Measurements from ENCODE around the gene LDLR. TPM values are rescaled to one million over a fixed set of nuclear protein-coding genes. Genes with fewer than 3 reads are reported as not detected.

The LDLR gene
- total RNA-seq, 2 experiments from 2014 or later: 88.3 to 99.1 TPM

DNA sequence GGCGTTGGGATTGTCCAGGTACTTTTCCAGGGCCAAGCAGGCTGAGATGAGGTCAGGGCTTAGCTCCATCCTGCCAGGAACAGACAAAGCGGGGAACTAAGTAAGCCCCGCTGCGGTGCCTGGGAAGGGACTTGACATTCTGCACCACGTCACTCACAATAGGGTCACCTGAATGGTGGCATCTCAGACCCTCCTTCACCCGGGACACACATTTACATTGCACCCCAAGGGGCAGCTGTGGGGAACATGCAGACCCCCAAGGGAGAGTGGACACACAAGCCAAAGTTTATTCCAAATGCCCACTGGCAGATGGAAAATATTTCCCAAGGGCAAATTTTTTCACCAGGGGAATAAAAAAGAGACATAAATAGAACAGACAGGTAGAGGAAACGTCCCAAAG lies 86.7 kb downstream of the LDLR start:
- H3K9me2 ChIP-seq (ENCODE audit: insufficient read depth, low read length): no peaks in the 10 kb centered on the region
- H3K4me3 ChIP-seq (ENCODE audit: low read depth, low read length, poor library complexity, severe bottlenecking): no peak overlapping the region
- peaks cover 20% of the 10 kb centered on the region; the same call in 1 of the 2 replicates for H3K79me2 ChIP-seq (ENCODE audit: insufficient read depth, low read depth, low read length)
- intact Hi-C loops (cut with micrococcal nuclease; ENCODE audit: unreplicated experiment): no loop called here
- BruUV-seq (replicated peaks): no TSS peak
- no peak for DNase-seq (ENCODE audit: low spot score)
- peaks cover 23% of the 10 kb centered on the region for H3K4me1 ChIP-seq (ENCODE audit: insufficient read depth, low read length, poor library complexity, severe bottlenecking)
- peaks cover 73% of the 10 kb centered on the region for H3K36me3 ChIP-seq (ENCODE audit: insufficient read depth, low read length)
- no peaks in the 10 kb centered on the region for H3K9me3 ChIP-seq (ENCODE audit: low read length)
- CTCF ChIA-PET (ENCODE audit: unreplicated experiment): no interaction called here
- H4K20me1 ChIP-seq (ENCODE audit: insufficient read depth, low read length): no peaks in the 10 kb centered on the region
- POLR2A ChIA-PET: interaction anchor here (0.6 kb wide), 1 partner anchor 263 kb away, joined by 4 read pairs; no protein-coding TSS in a partner anchor
- H3K27ac ChIP-seq (ENCODE audit: low read depth, low read length, poor library complexity, severe bottlenecking): no peak overlapping the region
- no peak overlapping the region for H3K4me2 ChIP-seq (ENCODE audit: low read length)
- H2AFZ ChIP-seq (ENCODE audit: low read length): no peak overlapping the region
- no peak for TF ChIP-seq EZH2phosphoT487 (IDR thresholded peaks at IDR 0.05; ENCODE audit: borderline replicate concordance, low read depth, low read length)
- TF ChIP-seq, protein P1, sequence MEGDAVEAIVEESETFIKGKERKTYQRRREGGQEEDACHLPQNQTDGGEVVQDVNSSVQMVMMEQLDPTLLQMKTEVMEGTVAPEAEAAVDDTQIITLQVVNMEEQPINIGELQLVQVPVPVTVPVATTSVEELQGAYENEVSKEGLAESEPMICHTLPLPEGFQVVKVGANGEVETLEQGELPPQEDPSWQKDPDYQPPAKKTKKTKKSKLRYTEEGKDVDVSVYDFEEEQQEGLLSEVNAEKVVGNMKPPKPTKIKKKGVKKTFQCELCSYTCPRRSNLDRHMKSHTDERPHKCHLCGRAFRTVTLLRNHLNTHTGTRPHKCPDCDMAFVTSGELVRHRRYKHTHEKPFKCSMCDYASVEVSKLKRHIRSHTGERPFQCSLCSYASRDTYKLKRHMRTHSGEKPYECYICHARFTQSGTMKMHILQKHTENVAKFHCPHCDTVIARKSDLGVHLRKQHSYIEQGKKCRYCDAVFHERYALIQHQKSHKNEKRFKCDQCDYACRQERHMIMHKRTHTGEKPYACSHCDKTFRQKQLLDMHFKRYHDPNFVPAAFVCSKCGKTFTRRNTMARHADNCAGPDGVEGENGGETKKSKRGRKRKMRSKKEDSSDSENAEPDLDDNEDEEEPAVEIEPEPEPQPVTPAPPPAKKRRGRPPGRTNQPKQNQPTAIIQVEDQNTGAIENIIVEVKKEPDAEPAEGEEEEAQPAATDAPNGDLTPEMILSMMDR (conservative IDR thresholded peaks at IDR 0.05; ENCODE audit: low read length): no peak

DNA sequence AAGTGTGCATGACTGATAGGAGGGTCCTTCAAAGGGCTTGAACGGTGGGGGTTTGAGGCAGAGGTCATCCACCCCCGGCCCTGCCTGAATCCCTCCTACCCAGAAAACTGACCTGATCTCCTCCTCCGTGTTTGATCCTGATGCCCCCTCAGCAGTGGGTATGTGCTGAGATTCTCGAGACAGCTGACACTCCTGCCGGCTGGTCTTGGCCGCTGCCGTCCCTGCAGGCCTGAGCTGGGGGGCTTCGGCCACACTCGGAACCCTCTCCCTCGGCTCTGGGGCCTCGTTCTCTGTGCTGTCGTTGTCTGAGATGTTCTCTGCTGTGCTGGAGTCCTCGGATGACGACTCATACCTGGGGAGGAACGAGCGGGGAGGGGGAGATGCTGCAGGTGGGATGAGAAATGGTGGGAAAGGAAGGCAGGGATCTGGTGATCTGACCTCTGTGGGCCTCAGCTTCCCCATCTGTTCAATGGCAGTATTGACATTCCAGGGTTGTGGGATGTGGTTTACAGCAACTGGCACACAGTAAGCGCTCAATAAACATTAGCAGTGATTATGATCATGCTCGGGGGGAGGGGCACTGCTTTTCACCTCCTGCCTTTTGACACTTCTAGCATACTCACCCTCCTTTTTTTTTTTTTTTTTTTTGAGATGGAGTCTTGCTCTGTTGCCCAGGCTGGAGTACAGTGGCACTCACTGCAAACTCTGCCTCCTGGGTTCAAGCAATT lies 87.4 kb downstream of the LDLR start:
- H3K36me3 ChIP-seq (ENCODE audit: insufficient read depth, low read length): peaks cover 73% of the 10 kb centered on the region
- intact Hi-C loops (cut with micrococcal nuclease; ENCODE audit: unreplicated experiment): no loop called here
- POLR2A ChIA-PET: interaction anchor here (0.6 kb wide), 1 partner anchor 264 kb away, joined by 4 read pairs; no protein-coding TSS in a partner anchor

More for the DNA sequence above, 87.4 kb downstream of the LDLR start:
- no peak overlapping the region for H2AFZ ChIP-seq (ENCODE audit: low read length)
- peaks cover 27% of the 10 kb centered on the region for H3K4me1 ChIP-seq (ENCODE audit: insufficient read depth, low read length, poor library complexity, severe bottlenecking)
- H4K20me1 ChIP-seq (ENCODE audit: insufficient read depth, low read length): no peaks in the 10 kb centered on the region
- no peak overlapping the region for H3K4me3 ChIP-seq (ENCODE audit: low read depth, low read length, poor library complexity, severe bottlenecking)
- no peak overlapping the region for H3K4me2 ChIP-seq (ENCODE audit: low read length)
- CTCF ChIA-PET (ENCODE audit: unreplicated experiment): no interaction called here
- H3K79me2 ChIP-seq (ENCODE audit: insufficient read depth, low read depth, low read length): peaks cover 20% of the 10 kb centered on the region; the same call in 1 of the 2 replicates
- no peaks in the 10 kb centered on the region for H3K9me3 ChIP-seq (ENCODE audit: low read length)
- DNase-seq (ENCODE audit: low spot score): no peak
- H3K9me2 ChIP-seq (ENCODE audit: insufficient read depth, low read length): no peaks in the 10 kb centered on the region
- no peak overlapping the region for H3K27ac ChIP-seq (ENCODE audit: low read depth, low read length, poor library complexity, severe bottlenecking)
- TF ChIP-seq, protein P1 (conservative IDR thresholded peaks at IDR 0.05; ENCODE audit: low read length): no peak
- TF ChIP-seq EZH2phosphoT487 (IDR thresholded peaks at IDR 0.05; ENCODE audit: borderline replicate concordance, low read depth, low read length): no peak
- BruUV-seq (replicated peaks): no TSS peak

Data from OCI-LY7 (cell line).